GM18502 (cell line): ENCODE data around the gene EFS.
"Not testable (repeated sequence)": the region's sequence is repeated elsewhere in the genome, so short reads cannot be mapped to it uniquely, and the experiment has no call there.

Source experiments
- ATAC-seq: cut with Tn5 transposase; IDR thresholded peaks from one replicate; pipeline ENCODE4 v1.9.1; 2021; ENCODE audit warnings: mild to moderate bottlenecking; ENCODE audit not compliant: unreplicated experiment, poor library complexity

Gene EFS

GRCh38 chr14:23344481-23344880 is 20.5 kb downstream of the EFS start:
- ATAC-seq, result no peak

GRCh38 chr14:23339506-23340268 is 25.3 kb downstream of the EFS start:
- no peak for ATAC-seq

GRCh38 chr14:23335623-23336022 is 29.3 kb downstream of the EFS start:
- ATAC-seq, result no peak

- ATAC-seq, result peak; percentile 56
Measured at GRCh38 chr14:23327947-23328744, 36.8 kb downstream of the EFS start.

DNA sequence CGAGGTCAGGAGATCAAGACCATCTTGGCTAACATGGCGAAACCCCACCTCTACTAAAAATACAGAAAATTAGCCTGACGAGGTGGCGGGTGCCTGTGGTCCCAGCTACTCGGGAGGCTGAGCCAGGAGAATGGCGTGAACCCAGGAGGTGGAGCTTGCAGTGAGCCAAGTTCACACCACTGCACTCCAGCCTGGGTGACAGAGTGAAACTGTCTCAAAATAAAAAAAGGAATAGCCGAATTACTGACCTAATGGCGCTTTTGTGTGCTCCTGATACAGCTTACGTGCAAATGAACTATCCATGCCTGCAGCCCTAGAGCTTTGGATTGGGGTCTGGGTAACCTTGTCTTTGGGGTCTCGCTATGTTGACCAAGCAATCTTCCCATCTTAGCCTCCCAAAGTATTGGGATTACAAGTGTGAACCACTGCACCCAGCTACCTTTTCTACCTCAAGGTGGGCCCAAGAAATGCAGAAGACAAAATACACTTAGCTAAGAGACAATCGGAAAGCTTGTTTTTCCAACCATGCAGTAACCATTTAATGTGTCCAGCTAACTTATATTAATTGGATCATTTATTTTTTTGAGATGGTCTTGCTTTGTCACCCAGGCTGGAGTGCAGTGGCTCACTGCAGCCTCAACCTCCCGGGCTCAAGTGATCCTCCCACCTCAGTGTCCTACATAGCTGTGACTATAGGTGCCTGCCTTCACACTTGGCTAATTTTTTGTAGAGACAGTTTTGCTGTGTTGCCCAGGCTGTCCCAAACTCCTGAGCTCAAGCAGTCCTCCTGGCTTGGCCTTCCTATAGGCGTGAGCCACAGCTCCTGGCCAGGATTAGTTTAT is 38.3 kb downstream of the EFS start:
- no peak for ATAC-seq

- not testable (repeated sequence) for ATAC-seq
Measured at GRCh38 chr14:23325746-23326145, 39.2 kb downstream of the EFS start.

DNA sequence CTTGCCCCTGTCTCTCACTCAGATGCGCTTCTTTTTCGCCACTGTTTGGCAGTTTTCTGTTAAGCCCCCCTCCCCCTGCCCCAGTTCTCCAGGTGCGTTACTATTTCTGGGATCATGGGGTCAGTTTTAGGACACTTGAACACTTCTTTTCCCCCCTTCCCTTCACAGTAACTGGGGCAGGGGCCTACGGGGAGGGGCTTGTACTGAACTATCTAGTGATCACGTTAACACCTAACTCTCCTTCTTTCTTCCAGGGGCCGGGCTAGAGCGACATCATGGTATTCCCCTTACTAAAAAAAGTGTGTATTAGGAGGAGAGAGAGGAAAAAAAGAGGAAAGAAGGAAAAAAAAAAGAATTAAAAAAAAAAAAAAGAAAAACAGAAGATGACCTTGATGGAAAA is 40.0 kb downstream of the EFS start:
- no peak for ATAC-seq

GRCh38 chr14:23324455-23324846 is 40.5 kb downstream of the EFS start:
- ATAC-seq, result no peak

DNA sequence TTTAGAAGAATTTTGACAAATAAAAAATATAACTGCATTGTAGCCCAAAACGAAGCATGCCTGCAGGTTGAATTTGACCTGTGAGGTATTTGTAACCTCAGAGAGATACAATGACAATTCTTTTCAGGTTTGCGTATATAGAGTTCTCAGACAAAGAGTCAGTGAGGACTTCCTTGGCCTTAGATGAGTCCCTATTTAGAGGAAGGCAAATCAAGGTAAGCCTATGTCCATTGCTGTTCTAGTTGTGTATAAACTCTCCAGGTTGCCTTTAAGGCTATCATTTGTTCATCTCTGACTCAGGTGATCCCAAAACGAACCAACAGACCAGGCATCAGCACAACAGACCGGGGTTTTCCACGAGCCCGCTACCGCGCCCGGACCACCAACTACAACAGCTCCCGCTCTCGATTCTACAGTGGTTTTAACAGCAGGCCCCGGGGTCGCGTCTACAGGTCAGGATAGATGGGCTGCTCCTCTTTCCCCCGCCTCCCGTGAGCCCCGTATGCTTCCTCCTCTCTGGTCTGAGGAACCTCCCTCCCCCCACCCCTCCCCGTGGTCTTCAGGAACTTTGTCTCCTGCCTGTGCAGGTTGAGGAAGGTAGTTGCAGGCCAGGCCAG is 41.0 kb downstream of the EFS start:
- ATAC-seq, result no peak

GRCh38 chr14:23322568-23323517 is 42.1 kb downstream of the EFS start:
- no peak for ATAC-seq

GRCh38 chr14:23321572-23322547 is 43.1 kb downstream of the EFS start:
- ATAC-seq, result peak; percentile 8

GRCh38 chr14:23320584-23321571 is 44.1 kb downstream of the EFS start, which contains the start of gene PABPN1:
Gene PABPN1 (plus strand): TSS chr14:23321457. CDS start chr14:23321470, 13 bp downstream.
- ATAC-seq, result peak; percentile 91

GRCh38 chr14:23319746-23320583 is 45.0 kb downstream of the EFS start:
- ATAC-seq, result no peak

GRCh38 chr14:23316300-23316699 is 48.7 kb downstream of the EFS start:
- no peak for ATAC-seq

- no peak for ATAC-seq
Measured at GRCh38 chr14:23310546-23310945, 54.4 kb downstream of the EFS start.
